ENCODE measurements around the gene EIF3F. TPM values are rescaled to one million over a fixed set of nuclear protein-coding genes. Genes with fewer than 3 reads are reported as not detected.

EIF3F gene
- total and polyA plus RNA-seq, 2 of the 13 experiments (the other 11 are each of a cell fraction or from before 2014, with no cell fraction given) = 109 to 191 TPM

DNA sequence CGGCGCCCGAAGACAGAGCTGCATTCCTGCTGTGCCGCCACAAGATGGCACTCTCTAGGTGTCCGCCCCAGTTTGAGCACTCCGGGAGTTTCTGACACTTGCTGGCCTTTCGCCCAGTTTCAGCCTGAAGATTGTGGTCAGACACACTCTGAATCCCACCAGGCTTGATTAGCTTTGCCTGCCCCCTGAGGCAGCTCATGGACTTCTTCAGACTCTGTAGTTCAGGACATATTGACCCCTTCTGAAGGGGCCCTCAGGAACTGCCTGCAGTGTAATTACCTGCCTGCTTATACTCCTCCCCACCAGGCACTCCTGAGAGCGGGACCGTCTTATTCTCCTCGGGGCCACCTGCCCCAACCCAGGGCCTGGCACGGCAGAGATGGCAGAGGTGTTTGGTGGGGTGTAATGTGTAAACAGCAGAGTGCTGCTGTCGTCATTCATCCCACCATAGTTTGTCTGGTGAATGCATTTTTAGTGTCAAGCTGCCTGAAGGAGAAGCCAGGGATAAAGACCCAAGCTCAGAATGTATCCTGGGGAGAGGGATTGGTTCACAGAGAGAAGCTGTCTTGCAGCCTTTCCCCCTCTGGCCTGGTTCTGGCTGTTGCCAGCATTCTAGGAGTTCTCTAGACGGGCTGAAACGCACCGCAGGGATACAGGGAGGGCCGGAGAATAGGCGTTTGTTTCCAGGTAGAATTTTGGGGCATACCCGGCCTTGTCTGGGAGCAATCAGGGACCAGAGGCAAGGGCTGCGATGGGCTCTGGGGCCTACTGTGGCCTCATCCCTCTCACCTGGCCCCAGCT is 46.4 kb downstream of the EIF3F start (continued):
- TF ChIP-seq, protein P1, sequence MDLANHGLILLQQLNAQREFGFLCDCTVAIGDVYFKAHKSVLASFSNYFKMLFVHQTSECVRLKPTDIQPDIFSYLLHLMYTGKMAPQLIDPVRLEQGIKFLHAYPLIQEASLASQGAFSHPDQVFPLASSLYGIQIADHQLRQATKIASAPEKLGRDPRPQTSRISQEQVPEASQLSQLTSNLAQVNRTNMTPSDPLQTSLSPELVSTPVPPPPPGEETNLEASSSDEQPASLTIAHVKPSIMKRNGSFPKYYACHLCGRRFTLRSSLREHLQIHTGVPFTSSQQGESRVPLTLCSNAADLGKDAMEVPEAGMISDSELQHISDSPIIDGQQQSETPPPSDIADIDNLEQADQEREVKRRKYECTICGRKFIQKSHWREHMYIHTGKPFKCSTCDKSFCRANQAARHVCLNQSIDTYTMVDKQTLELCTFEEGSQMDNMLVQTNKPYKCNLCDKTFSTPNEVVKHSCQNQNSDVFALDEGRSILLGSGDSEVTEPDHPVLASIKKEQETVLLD (CRISPR knock-in tag; IDR thresholded peaks at IDR 0.05; ENCODE audit: low read depth) = no peak
- TF ChIP-seq ZNF747 (CRISPR knock-in tag; IDR thresholded peaks at IDR 0.05; ENCODE audit: borderline replicate concordance) = no peak
- no peak for TF ChIP-seq ZNF253 (CRISPR knock-in tag; IDR thresholded peaks at IDR 0.05; ENCODE audit: borderline replicate concordance)
- TF ChIP-seq MIER3 (CRISPR knock-in tag; IDR thresholded peaks at IDR 0.05; ENCODE audit: borderline replicate concordance) = no peak
- peak; percentile 77 for TF ChIP-seq XRCC5 (optimal IDR thresholded peaks at IDR 0.05; ENCODE audit: low read length)
- no peak for TF ChIP-seq TERF1 (CRISPR knock-in tag; IDR thresholded peaks at IDR 0.05)
- 0 out of 2 replicates have a peak, but pooled peaks have one; percentile 33 for TF ChIP-seq ZNF263 (CRISPR knock-in tag; IDR thresholded peaks at IDR 0.05)
- no peak for TF ChIP-seq SP1 (IDR thresholded peaks at IDR 0.05)
- no peak for TF ChIP-seq SP1 (CRISPR knock-in tag; IDR thresholded peaks at IDR 0.05)
- TF ChIP-seq POLR2AphosphoS5 (IDR thresholded peaks at IDR 0.05; ENCODE audit: low read depth, low read length) = no peak
- TF ChIP-seq RXRB (CRISPR knock-in tag; IDR thresholded peaks at IDR 0.05; ENCODE audit: borderline replicate concordance) = peak; percentile 67; the same call in 1 of the 2 replicates
- no peak for TF ChIP-seq ZNF33B (CRISPR knock-in tag; IDR thresholded peaks at IDR 0.05)
- 0 out of 2 replicates have a peak, but pooled peaks have one; percentile 22 for TF ChIP-seq RXRA (CRISPR knock-in tag; IDR thresholded peaks at IDR 0.05)
- TF ChIP-seq GATA4 (IDR thresholded peaks at IDR 0.05; ENCODE audit: borderline replicate concordance, low read depth) = no peak
- TF ChIP-seq, protein P2, sequence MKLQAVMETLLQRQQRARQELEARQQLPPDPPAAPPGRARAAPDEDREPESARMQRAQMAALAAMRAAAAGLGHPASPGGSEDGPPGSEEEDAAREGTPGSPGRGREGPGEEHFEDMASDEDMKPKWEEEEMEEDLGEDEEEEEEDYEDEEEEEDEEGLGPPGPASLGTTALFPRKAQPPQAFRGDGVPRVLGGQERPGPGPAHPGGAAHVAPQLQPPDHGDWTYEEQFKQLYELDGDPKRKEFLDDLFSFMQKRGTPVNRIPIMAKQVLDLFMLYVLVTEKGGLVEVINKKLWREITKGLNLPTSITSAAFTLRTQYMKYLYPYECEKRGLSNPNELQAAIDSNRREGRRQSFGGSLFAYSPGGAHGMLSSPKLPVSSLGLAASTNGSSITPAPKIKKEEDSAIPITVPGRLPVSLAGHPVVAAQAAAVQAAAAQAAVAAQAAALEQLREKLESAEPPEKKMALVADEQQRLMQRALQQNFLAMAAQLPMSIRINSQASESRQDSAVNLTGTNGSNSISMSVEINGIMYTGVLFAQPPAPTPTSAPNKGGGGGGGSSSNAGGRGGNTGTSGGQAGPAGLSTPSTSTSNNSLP (IDR thresholded peaks at IDR 0.05; ENCODE audit: low read depth, low read length) = no peak
- TF ChIP-seq TEAD3 (CRISPR knock-in tag; optimal IDR thresholded peaks at IDR 0.05; ENCODE audit: borderline replicate concordance) = peak; percentile 73
- no peak for TF ChIP-seq ETV5 (CRISPR knock-in tag; IDR thresholded peaks at IDR 0.05; ENCODE audit: borderline replicate concordance)
- TF ChIP-seq SYNCRIP (IDR thresholded peaks at IDR 0.05; ENCODE audit: insufficient read depth, low read depth, low read length) = no peak
- TF ChIP-seq ZFP62 (CRISPR knock-in tag; IDR thresholded peaks at IDR 0.05) = no peak
- TF ChIP-seq, protein P3, sequence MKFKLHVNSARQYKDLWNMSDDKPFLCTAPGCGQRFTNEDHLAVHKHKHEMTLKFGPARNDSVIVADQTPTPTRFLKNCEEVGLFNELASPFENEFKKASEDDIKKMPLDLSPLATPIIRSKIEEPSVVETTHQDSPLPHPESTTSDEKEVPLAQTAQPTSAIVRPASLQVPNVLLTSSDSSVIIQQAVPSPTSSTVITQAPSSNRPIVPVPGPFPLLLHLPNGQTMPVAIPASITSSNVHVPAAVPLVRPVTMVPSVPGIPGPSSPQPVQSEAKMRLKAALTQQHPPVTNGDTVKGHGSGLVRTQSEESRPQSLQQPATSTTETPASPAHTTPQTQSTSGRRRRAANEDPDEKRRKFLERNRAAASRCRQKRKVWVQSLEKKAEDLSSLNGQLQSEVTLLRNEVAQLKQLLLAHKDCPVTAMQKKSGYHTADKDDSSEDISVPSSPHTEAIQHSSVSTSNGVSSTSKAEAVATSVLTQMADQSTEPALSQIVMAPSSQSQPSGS (CRISPR knock-in tag; IDR thresholded peaks at IDR 0.05) = 0 out of 2 replicates have a peak, but pooled peaks have one; percentile 15
- no peak for TF ChIP-seq ZNF282 (IDR thresholded peaks at IDR 0.05; ENCODE audit: partially characterized antibody)
- TF ChIP-seq, protein P4, sequence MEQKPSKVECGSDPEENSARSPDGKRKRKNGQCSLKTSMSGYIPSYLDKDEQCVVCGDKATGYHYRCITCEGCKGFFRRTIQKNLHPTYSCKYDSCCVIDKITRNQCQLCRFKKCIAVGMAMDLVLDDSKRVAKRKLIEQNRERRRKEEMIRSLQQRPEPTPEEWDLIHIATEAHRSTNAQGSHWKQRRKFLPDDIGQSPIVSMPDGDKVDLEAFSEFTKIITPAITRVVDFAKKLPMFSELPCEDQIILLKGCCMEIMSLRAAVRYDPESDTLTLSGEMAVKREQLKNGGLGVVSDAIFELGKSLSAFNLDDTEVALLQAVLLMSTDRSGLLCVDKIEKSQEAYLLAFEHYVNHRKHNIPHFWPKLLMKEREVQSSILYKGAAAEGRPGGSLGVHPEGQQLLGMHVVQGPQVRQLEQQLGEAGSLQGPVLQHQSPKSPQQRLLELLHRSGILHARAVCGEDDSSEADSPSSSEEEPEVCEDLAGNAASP (CRISPR knock-in tag; IDR thresholded peaks at IDR 0.05; ENCODE audit: borderline replicate concordance) = no peak
- peak; percentile 30; the same call in 1 of the 2 replicates for TF ChIP-seq KDM2A (CRISPR knock-in tag; IDR thresholded peaks at IDR 0.05; ENCODE audit: borderline replicate concordance, low read depth)
- no peak for TF ChIP-seq POLR2AphosphoS2 (IDR thresholded peaks at IDR 0.05; ENCODE audit: low read depth, low read length)

Measured in HepG2 (cell line).